ENCODE results near the gene JPH3.

JPH3 gene

DNA sequence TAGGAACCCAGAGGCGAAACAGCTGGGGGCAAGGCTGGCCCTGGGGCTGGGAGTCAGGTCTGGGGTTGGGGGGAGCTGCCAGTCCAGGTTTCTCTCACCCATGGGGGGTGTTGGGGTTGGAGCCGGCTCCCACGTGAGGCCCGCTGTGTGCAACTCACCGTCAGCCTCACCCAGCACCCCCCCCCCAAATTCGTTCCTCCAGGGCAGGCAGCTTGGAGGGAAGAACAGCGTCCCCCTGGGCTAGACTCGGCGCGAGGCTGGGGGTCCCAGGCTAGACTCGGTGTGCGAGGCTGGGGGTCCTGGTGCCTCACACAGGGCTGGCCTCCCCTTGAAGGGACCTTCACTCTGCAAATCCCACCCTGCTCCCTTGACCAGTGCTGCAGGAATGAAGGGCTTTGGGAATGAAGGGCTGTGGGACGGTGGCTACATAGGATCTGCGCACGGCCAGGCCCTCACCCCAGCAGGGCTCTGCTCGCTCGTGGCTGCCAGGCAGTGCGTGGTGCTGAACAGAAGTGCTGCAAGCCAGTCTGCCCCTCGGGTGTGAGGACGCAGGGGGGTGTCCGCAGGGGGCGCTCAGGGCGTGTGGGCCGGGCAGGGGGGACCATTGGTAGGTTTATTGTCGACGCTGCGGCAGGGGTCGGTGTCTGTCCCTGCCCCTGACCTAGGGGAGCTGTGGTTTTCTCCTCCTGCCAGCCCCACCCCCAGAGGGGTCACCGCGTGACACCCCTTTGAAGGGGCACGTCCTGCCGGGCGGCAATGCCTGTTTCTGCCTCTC lies 88.8 kb downstream of the JPH3 start:
- no peak for DNase-seq (ENCODE audit: low read depth)
- TF ChIP-seq, protein P1, sequence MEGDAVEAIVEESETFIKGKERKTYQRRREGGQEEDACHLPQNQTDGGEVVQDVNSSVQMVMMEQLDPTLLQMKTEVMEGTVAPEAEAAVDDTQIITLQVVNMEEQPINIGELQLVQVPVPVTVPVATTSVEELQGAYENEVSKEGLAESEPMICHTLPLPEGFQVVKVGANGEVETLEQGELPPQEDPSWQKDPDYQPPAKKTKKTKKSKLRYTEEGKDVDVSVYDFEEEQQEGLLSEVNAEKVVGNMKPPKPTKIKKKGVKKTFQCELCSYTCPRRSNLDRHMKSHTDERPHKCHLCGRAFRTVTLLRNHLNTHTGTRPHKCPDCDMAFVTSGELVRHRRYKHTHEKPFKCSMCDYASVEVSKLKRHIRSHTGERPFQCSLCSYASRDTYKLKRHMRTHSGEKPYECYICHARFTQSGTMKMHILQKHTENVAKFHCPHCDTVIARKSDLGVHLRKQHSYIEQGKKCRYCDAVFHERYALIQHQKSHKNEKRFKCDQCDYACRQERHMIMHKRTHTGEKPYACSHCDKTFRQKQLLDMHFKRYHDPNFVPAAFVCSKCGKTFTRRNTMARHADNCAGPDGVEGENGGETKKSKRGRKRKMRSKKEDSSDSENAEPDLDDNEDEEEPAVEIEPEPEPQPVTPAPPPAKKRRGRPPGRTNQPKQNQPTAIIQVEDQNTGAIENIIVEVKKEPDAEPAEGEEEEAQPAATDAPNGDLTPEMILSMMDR (conservative IDR thresholded peaks at IDR 0.05; ENCODE audit: low read depth, low read length), result no peak
- H3K4me3 ChIP-seq (ENCODE audit: low read length), result no peak overlapping the region

DNA sequence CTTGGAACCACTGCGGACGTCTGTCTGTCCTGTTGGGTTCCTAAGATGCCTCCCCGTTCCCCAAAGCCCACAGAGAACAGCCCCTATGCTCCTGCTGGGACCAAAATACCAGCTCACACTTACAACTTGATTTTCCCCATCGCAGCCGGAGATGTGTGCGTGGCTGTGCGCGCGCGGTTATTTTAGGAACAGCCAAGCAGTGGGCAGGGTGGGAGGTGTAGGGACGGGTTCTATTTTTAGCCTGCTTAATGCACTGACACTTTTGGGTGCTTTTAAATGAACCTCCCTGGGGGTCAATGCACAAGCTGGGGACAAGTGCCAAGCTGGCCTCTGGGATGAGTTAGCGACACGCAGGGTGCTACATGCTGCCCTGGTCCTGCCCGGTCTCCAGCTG lies 89.4 kb downstream of the JPH3 start:
- H3K4me3 ChIP-seq (ENCODE audit: low read length), result no peak overlapping the region
- TF ChIP-seq, protein P1 (conservative IDR thresholded peaks at IDR 0.05; ENCODE audit: low read depth, low read length), result no peak
- DNase-seq (ENCODE audit: low read depth), result no peak

DNA sequence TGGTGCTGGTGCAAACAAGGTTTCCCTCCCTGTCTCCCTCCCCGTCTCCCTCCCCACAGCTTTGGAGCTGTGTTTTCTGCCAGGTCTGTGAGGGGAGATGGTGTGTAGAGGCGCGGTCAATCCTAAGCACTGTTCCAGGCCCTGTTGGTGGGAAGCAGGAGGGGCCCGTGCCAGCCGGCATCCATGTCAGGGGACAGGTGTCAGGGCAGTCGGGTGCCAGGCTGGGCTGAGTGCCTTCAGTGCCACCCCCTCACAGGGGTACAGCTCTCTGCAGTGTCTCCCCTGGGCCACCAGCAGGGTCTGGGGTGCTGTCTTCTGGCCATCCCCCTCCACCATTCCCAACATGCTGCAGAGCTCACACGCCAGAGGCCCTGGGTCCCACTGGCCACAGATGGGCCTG lies 89.9 kb downstream of the JPH3 start:
- TF ChIP-seq, protein P1 (conservative IDR thresholded peaks at IDR 0.05; ENCODE audit: low read depth, low read length), result no peak
- DNase-seq (ENCODE audit: low read depth), result no peak
- no peak overlapping the region for H3K4me3 ChIP-seq (ENCODE audit: low read length)

DNA sequence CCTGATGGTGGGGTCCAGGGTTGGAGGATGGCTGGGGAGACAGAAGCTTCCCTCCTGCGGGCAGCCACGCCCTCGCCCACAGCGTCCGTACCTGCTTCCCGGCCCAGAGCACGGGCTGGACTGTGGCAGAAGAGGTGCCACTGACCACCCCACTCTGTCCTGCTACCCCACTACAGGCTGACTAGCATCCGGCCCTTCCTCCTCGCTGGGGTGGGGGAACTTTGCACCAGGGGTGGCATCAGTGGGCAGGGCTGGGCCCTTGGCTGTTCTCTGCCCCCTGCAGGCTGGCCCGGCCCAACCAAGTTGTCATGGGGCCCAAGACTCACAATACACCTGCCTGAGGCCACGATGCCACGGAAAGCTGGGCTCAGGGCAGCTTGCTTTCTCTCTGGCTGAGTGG lies 90.4 kb downstream of the JPH3 start:
- no peak overlapping the region for H3K4me3 ChIP-seq (ENCODE audit: low read length)
- DNase-seq (ENCODE audit: low read depth), result no peak
- TF ChIP-seq, protein P1 (conservative IDR thresholded peaks at IDR 0.05; ENCODE audit: low read depth, low read length), result no peak

DNA sequence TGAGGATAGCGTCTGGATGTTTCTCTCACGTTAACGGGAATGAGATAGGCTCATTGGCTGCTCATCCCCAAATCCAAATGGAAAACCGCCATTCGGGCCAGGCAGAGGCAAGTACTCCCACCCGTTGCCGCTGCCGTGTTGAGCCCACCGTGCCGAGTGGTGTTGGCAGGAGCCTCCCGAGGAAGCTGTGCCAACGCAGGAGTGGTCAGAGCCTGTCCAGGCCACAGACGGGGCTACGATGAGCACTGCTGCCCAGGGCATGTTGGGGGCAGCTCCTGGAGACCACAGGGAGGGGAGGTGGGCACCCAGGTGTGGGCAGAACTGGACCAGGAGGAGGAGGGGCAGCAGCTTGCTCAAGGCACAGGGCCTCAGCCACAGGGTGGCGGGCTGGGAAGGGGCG lies 91.5 kb downstream of the JPH3 start:
- H3K4me3 ChIP-seq (ENCODE audit: low read length), result no peak overlapping the region
- TF ChIP-seq, protein P1 (conservative IDR thresholded peaks at IDR 0.05; ENCODE audit: low read depth, low read length), result no peak
- DNase-seq (ENCODE audit: low read depth), result no peak

DNA sequence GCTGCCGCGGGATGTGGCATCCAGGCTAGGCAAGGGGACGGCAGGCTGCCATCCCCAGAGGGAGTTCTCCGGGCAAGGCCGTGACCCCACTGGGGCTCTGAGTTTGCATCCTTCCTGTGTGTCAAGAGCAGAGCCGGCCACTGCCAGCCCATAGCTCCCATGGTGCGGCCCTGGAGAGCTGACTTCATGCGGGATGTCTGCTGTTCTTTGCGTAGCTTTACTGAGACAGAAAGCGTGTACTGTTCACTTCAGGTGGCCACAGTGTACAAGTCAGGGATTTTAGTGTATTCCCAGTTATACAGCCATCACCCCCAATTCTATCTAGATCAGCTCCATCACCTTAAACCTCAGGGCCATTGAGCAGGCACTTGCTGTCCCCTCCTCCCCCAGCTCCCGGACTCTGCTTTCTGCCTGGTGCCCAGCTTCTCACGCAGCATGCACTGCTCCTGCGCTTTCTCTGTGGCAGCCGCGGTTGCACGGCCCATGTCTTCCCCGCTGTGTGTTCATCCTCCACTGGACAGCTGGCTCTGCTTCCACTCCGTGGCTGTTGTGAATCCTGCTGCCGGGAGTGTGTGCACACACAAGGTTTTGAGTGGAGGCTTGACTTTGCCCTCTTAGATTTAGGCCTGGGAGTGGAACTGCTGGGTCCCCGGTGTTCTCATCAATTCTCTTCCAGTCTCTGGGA lies 92.3 kb downstream of the JPH3 start:
- DNase-seq (ENCODE audit: low read depth), result no peak
- H3K4me3 ChIP-seq (ENCODE audit: low read length), result no peak overlapping the region
- TF ChIP-seq, protein P1 (conservative IDR thresholded peaks at IDR 0.05; ENCODE audit: low read depth, low read length), result no peak

DNA sequence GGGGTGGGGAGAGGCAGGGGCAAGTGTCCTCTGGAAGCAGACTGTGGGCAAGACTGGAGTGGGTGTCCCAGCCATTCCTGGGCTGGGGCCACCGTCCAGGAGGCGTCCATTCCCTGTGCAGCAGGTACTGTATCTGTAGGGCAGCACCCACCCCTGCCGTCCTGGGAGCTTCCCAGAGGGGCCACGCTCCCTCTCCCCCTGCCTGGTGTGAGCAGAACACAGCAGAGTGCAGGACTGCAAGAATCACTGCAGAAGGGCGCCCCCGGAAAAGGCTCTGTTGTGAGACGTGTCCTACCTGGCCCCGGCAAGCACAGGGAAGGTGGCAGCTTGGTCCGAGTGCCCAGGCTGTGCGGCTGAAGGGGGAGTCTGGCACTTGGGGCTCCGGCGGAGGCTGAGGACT lies 93.2 kb downstream of the JPH3 start:
- TF ChIP-seq, protein P1 (conservative IDR thresholded peaks at IDR 0.05; ENCODE audit: low read depth, low read length), result no peak
- no peak for DNase-seq (ENCODE audit: low read depth)

More for the DNA sequence above, 93.2 kb downstream of the JPH3 start:
- no peak overlapping the region for H3K4me3 ChIP-seq (ENCODE audit: low read length)
